HepG2 (cell line): ENCODE results near the gene NEURL1.

Experiments used
- CHD2 ChIP-seq: IDR thresholded peaks from 2 replicates; pipeline ENCODE4 v1.6.1; 2011; ENCODE audit warnings: low read depth, low read length, improper control_type of control experiment
- E2F1 ChIP-seq: sonication (generic); formaldehyde crosslinking; IDR thresholded peaks from 2 replicates; pipeline ENCODE4 v1.5.0; 2020; ENCODE audit warnings: missing genetic modification reagents
- EZH2 ChIP-seq: conservative IDR thresholded peaks from 2 replicates; pipeline ENCODE4 v1.6.1; 2012; ENCODE audit warnings: mild to moderate bottlenecking, low read depth, low read length, moderate library complexity
- NR0B2 ChIP-seq: sonication (generic); formaldehyde crosslinking; IDR thresholded peaks from 2 replicates; pipeline ENCODE4 v1.4.0; 2020; ENCODE audit warnings: mild to moderate bottlenecking, missing genetic modification reagents
- PHB2 ChIP-seq: fragments of 450-650 bp; IDR thresholded peaks from 2 replicates; pipeline ENCODE4 v1.6.1; 2018; ENCODE audit not compliant: partially characterized antibody
- POLR2A ChIP-seq, 2 experiments: IDR thresholded peaks; 2 replicates each; pipeline ENCODE4 v1.6.1; 2011; ENCODE audit warnings: low read depth in 2 of 2, low read length in 2 of 2, mild to moderate bottlenecking in 1 of 2, moderate library complexity in 1 of 2; ENCODE audit not compliant: insufficient read depth in 1 of 2
- POLR2AphosphoS5 ChIP-seq: IDR thresholded peaks from 2 replicates; pipeline ENCODE4 v1.6.1; 2012; ENCODE audit warnings: low read depth, low read length
- REST ChIP-seq, 2 experiments: IDR thresholded peaks; 2 replicates each; pipeline ENCODE4 v1.6.1; 2011 to 2012; ENCODE audit warnings: low read length in 2 of 2, borderline replicate concordance in 1 of 2, low read depth in 1 of 2, mild to moderate bottlenecking in 1 of 2, moderate library complexity in 1 of 2
- TCF7 ChIP-seq: sonication (generic); IDR thresholded peaks from 2 replicates; pipeline ENCODE4 v1.6.1; 2016; ENCODE audit warnings: antibody characterized with exemption, low read depth
- ZBTB1 ChIP-seq: sonication (generic); formaldehyde crosslinking; IDR thresholded peaks from 2 replicates; pipeline ENCODE4 v1.4.0; 2020; ENCODE audit warnings: missing genetic modification reagents, borderline replicate concordance
- ZBTB34 ChIP-seq: sonication (generic); formaldehyde crosslinking; IDR thresholded peaks from 2 replicates; pipeline ENCODE4 v1.8.0; 2022; ENCODE audit warnings: mild to moderate bottlenecking, missing genetic modification reagents
- ZNF124 ChIP-seq: sonication (generic); formaldehyde crosslinking; IDR thresholded peaks from 2 replicates; pipeline ENCODE4 v1.4.0; 2020; ENCODE audit warnings: missing genetic modification reagents
- ZNF138 ChIP-seq: sonication (generic); formaldehyde crosslinking; IDR thresholded peaks from 2 replicates; pipeline ENCODE4 v1.5.0; 2020; ENCODE audit warnings: mild to moderate bottlenecking, low read depth, missing genetic modification reagents
- ZZZ3 ChIP-seq: sonication (generic); formaldehyde crosslinking; IDR thresholded peaks from 2 replicates; pipeline ENCODE4 v1.4.0; 2020; ENCODE audit warnings: missing genetic modification reagents, mild to moderate bottlenecking, borderline replicate concordance

GRCh38 chr10:103448746-103449145 lies 44.8 kb upstream of the NEURL1 start:
- no peak for TF ChIP-seq ZZZ3 (CRISPR knock-in tag)
- no peak for TF ChIP-seq EZH2
- TF ChIP-seq E2F1, result no peak
- no peak for TF ChIP-seq ZBTB34 (CRISPR knock-in tag)
- TF ChIP-seq TCF7, result no peak
- no peak for TF ChIP-seq ZNF138 (CRISPR knock-in tag)
- TF ChIP-seq POLR2AphosphoS5, result no peak
- no peak for TF ChIP-seq CHD2
- TF ChIP-seq NR0B2 (CRISPR knock-in tag), result no peak
- no peak for TF ChIP-seq PHB2
- TF ChIP-seq REST (IDR thresholded peaks at IDR 0.05; ENCODE audit: borderline replicate concordance in 1 of 2, low read depth in 1 of 2, low read length in 2 of 2), result no peak
- no peak for TF ChIP-seq ZBTB1 (CRISPR knock-in tag)
- TF ChIP-seq ZNF124 (CRISPR knock-in tag), result no peak
- no peak for TF ChIP-seq POLR2A (IDR thresholded peaks at IDR 0.05; ENCODE audit: insufficient read depth in 1 of 2, low read depth in 2 of 2, low read length in 2 of 2)
